KMS-11 (cell line): ENCODE data around the gene SFXN3.

Experiments used
- H2AFZ ChIP-seq: fragments of 200-600 bp; sonication (generic); 2 replicates; pipeline ENCODE4 v1.6.1; 2016; ENCODE audit warnings: antibody characterized with exemption, mixed run types, low read depth
- H3K27ac ChIP-seq: fragments of 200-600 bp; sonication (generic); 2 replicates; pipeline ENCODE4 v1.6.1; 2016; ENCODE audit warnings: mild to moderate bottlenecking, mixed run types
- H3K27me3 ChIP-seq: fragments of 200-600 bp; sonication (generic); 2 replicates; pipeline ENCODE4 v1.6.1; 2017; ENCODE audit warnings: mild to moderate bottlenecking, low read depth, mixed run types, moderate library complexity; ENCODE audit not compliant: insufficient read depth
- H3K36me3 ChIP-seq: fragments of 200-600 bp; sonication (generic); 2 replicates; pipeline ENCODE4 v1.6.1; 2017; ENCODE audit warnings: mild to moderate bottlenecking, mixed run types; ENCODE audit not compliant: insufficient read depth
- H3K4me1 ChIP-seq: fragments of 200-600 bp; sonication (generic); 2 replicates; pipeline ENCODE4 v1.6.1; 2016; ENCODE audit warnings: mild to moderate bottlenecking, low read depth, mixed run types; ENCODE audit not compliant: poor library complexity, severe bottlenecking
- H3K4me2 ChIP-seq: fragments of 200-600 bp; sonication (generic); 2 replicates; pipeline ENCODE4 v1.7.0; 2016; ENCODE audit warnings: mild to moderate bottlenecking, mixed run types
- H3K4me3 ChIP-seq: fragments of 200-600 bp; sonication (generic); IDR thresholded peaks from 2 replicates; pipeline ENCODE4 v1.6.1; 2017; ENCODE audit warnings: low read depth, low read length, mixed read lengths; ENCODE audit not compliant: insufficient read depth
- H3K79me2 ChIP-seq: fragments of 200-600 bp; sonication (generic); 2 replicates; pipeline ENCODE4 v1.6.1; 2016; ENCODE audit warnings: low read depth, mixed run types; ENCODE audit not compliant: insufficient read depth
- H3K9ac ChIP-seq: fragments of 200-600 bp; sonication (generic); 2 replicates; pipeline ENCODE4 v1.6.1; 2016; ENCODE audit warnings: mild to moderate bottlenecking, mixed run types
- H4K20me1 ChIP-seq: fragments of 200-600 bp; sonication (generic); 2 replicates; pipeline ENCODE4 v1.6.1; 2016; ENCODE audit warnings: mild to moderate bottlenecking, mixed run types; ENCODE audit not compliant: insufficient read depth
- TF ChIP-seq, protein P1 (sequence below): fragments of 200-600 bp; sonication (generic); conservative IDR thresholded peaks from 2 replicates; pipeline ENCODE4 v1.6.1; 2017; ENCODE audit warnings: low read depth, mild to moderate bottlenecking, antibody characterized with exemption, low read length, moderate library complexity, mixed read lengths

The SFXN3 gene

DNA sequence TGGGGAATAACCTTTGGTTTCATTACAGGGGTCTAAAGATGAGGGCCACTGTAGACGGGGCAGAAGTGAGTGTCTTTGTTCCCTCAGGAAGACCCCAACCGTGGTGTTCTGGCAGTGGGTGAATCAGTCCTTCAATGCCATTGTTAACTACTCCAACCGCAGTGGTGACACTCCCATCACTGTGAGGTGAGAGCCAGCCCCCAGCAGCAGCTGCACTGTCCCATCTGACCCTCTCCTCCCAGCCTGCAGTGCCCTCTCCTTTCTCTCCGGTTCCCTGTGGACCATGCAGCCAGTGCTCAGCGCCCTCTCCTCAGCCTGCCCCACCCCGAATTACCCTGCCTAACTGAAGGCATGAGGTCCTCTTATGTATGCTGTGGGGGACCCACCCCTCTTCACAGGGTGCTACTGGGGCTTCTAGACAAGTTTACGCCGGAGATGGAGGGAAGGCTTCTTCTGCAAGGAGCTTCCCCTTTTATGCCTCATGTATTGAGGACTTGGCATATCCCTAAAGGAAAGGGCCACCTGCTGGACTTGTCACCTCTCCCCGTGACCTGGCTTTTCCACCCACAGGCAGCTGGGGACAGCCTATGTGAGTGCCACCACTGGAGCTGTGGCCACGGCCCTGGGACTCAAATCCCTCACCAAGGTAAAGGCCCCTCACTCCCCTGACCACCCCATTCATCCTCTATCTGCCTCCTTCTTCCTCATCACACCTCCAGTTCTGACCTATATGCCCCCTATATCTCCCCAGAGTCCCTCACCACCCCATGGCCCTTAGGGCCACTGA, 5.1 kb downstream of the SFXN3 start:
- Histone ChIP-seq H3K4me3 (no peak overlapping the region), H3K4me1 (peaks cover 2% of the 10 kb centered on the region), H3K9ac (no peak overlapping the region), H3K79me2 (no peaks in the 10 kb centered on the region), H2AFZ (no peak overlapping the region), H3K27ac (no peak overlapping the region), H3K4me2 (no peak overlapping the region), H3K36me3 (no peaks in the 10 kb centered on the region), H4K20me1 (no peaks in the 10 kb centered on the region), H3K27me3 (peaks cover 2% of the 10 kb centered on the region; the same call in 1 of the 2 replicates)
- TF ChIP-seq, protein P1, sequence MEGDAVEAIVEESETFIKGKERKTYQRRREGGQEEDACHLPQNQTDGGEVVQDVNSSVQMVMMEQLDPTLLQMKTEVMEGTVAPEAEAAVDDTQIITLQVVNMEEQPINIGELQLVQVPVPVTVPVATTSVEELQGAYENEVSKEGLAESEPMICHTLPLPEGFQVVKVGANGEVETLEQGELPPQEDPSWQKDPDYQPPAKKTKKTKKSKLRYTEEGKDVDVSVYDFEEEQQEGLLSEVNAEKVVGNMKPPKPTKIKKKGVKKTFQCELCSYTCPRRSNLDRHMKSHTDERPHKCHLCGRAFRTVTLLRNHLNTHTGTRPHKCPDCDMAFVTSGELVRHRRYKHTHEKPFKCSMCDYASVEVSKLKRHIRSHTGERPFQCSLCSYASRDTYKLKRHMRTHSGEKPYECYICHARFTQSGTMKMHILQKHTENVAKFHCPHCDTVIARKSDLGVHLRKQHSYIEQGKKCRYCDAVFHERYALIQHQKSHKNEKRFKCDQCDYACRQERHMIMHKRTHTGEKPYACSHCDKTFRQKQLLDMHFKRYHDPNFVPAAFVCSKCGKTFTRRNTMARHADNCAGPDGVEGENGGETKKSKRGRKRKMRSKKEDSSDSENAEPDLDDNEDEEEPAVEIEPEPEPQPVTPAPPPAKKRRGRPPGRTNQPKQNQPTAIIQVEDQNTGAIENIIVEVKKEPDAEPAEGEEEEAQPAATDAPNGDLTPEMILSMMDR, result no peak

DNA sequence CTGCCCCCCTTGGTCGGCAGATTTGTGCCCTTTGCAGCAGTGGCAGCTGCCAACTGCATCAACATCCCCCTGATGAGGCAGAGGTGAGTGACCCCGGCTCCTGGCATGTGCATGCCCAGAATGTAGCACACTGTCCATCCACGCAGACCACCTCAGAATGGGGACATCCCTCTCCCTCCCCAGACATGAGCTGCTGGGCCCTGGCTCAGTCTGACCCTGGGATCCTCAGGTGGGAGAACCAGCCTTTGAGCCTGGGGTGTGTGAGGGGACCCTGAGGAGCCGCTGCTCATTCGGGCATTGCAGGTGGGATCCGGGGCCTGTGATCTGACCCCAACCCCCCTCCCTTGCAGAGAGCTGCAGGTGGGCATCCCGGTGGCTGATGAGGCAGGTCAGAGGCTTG, 5.7 kb downstream of the SFXN3 start:
- Histone ChIP-seq H3K27ac (no peak overlapping the region), H3K27me3 (peaks cover 2% of the 10 kb centered on the region; the same call in 1 of the 2 replicates), H3K79me2 (no peaks in the 10 kb centered on the region), H3K4me1 (peaks cover 7% of the 10 kb centered on the region), H4K20me1 (no peaks in the 10 kb centered on the region), H3K4me2 (no peak overlapping the region), H3K4me3 (no peak overlapping the region), H3K9ac (no peak overlapping the region), H2AFZ (no peak overlapping the region), H3K36me3 (no peaks in the 10 kb centered on the region)
- TF ChIP-seq, protein P1, result no peak

DNA sequence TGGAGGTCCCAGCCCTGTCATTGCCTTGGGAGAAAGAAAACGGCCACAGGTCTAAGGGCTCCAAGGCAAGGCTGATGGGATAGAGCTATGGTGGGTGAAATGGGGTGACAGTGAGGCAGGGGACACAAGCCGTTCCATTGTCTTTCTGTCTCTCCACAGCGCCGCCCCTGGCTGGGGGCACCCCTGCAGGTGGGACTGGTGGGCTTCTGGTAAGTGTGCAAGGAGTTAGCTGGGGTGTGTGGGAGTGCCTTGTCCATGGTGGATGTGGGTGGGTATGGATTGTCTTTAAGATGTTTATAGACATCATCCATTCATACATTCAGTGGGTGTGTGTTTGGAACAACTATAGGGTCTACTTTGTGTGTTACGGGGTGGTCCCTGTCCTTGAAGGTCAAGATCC, 7.5 kb downstream of the SFXN3 start:
- H3K4me1 ChIP-seq, result peaks cover 21% of the 10 kb centered on the region
- H3K79me2 ChIP-seq, result no peaks in the 10 kb centered on the region
- H3K27ac ChIP-seq, result no peak overlapping the region
- H3K4me3 ChIP-seq, result no peak overlapping the region
- H2AFZ ChIP-seq, result no peak overlapping the region
- TF ChIP-seq, protein P1, result no peak
- no peak overlapping the region for H3K4me2 ChIP-seq
- no peaks in the 10 kb centered on the region for H4K20me1 ChIP-seq
- H3K36me3 ChIP-seq, result no peaks in the 10 kb centered on the region
- no peak overlapping the region for H3K9ac ChIP-seq
- peaks cover 2% of the 10 kb centered on the region; the same call in 1 of the 2 replicates for H3K27me3 ChIP-seq

DNA sequence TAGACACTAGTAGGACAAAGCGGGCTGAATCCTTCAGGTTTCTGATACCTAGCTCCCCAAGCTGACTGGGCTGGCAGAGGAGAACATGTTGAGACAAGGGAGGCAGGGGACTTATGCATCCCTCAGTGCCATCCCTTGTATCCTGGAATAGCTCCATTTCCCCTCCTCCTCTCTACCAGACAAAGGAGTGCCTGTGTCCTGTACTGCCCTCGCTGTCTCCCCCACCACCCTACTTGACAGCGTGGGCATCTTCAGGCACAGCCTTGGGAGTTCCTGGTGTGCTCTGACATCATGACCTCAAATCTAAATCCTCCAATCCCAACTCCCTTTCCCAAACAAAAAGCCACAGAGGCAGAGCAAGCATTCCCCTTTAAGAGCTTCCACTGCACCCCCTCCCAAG, 9.0 kb downstream of the SFXN3 start:
- Histone ChIP-seq H3K79me2 (no peaks in the 10 kb centered on the region), H2AFZ (no peak overlapping the region), H3K36me3 (no peaks in the 10 kb centered on the region), H3K27me3 (peaks cover 2% of the 10 kb centered on the region; the same call in 1 of the 2 replicates), H3K4me3 (no peak overlapping the region), H4K20me1 (no peaks in the 10 kb centered on the region), H3K4me2 (no peak overlapping the region), H3K4me1 (peaks cover 23% of the 10 kb centered on the region), H3K9ac (no peak overlapping the region), H3K27ac (no peak overlapping the region)
- TF ChIP-seq, protein P1, result no peak
